Measurements from ENCODE around the gene ROBO1.

Gene ROBO1

DNA sequence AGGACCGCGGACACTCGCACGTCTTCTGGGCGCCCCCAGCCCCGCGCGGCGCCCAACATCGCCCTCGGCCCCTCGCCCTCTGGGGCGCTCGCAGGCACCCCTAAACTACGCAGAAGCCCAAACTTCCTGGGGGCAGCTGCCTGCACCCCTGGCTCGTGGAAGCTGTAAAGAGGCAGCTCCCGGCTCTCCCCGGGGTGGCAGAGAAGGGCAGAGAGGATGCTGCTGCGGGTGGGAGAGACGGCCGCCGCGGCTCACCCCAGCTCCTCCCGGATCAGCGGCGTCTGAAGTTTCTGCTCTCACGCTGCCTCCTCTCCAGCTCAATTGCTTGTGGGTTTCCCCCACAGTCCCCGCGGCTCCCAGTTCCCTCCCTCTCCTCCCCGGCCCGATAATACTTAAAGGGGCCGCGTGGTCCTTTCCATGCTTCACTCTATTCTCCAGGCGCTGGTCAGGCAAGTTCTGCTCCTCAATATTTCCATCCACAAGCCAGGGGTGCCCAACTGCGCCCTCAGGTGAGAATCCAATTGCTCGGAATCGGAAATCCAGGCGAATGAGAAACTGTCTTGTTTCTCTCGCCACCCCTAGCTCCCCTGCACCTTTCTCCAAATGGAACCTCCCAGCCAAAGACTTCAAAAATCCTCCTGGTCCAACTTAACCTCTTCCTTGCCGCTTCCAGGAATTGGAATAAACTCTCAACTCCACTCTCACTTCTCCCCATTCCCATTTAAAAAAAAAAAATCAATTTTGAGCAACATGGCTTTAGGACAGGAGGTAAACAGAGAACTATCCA is 748.5 kb downstream of the ROBO1 start:
- peak; percentile 76 for DNase-seq (ENCODE audit: low spot score)
- H3K27ac ChIP-seq: peak overlapping the region; percentile 71
- TF ChIP-seq, protein P1, sequence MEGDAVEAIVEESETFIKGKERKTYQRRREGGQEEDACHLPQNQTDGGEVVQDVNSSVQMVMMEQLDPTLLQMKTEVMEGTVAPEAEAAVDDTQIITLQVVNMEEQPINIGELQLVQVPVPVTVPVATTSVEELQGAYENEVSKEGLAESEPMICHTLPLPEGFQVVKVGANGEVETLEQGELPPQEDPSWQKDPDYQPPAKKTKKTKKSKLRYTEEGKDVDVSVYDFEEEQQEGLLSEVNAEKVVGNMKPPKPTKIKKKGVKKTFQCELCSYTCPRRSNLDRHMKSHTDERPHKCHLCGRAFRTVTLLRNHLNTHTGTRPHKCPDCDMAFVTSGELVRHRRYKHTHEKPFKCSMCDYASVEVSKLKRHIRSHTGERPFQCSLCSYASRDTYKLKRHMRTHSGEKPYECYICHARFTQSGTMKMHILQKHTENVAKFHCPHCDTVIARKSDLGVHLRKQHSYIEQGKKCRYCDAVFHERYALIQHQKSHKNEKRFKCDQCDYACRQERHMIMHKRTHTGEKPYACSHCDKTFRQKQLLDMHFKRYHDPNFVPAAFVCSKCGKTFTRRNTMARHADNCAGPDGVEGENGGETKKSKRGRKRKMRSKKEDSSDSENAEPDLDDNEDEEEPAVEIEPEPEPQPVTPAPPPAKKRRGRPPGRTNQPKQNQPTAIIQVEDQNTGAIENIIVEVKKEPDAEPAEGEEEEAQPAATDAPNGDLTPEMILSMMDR (conservative IDR thresholded peaks at IDR 0.05; ENCODE audit: low read depth): no peak
- POLR2A ChIA-PET (ENCODE audit: low non-redundant PET): no interaction called here
- CTCF ChIA-PET: no interaction called here

DNA sequence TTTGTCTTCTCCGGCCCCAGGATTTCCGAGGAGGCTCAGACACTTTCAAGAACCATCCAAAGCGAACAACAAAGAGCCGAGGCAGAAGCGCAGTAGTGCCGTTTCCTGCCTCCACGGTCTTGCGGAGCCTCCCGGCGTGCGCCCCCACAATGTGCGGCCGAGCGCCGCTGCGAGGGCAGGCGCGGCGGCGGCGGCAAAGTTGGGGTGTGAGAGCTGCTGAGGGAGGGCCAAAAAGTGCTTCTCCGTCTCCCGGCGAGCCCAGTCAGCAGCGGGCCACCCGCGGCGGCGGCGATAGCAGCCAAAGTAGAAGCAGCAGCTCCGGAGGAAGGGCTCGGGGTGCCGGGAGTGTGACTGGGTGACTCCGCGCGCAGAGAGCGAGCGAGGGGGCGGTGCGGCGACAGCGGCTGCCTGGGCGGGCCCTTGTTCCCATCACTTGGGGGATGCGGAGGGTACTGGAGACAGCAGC is 749.1 kb downstream of the ROBO1 start:
- TF ChIP-seq, protein P1 (conservative IDR thresholded peaks at IDR 0.05; ENCODE audit: low read depth): no peak
- peak overlapping the region; percentile 71 for H3K27ac ChIP-seq
- CTCF ChIA-PET: no interaction called here
- DNase-seq (ENCODE audit: low spot score): peak; percentile 13
- POLR2A ChIA-PET (ENCODE audit: low non-redundant PET): no interaction called here

DNA sequence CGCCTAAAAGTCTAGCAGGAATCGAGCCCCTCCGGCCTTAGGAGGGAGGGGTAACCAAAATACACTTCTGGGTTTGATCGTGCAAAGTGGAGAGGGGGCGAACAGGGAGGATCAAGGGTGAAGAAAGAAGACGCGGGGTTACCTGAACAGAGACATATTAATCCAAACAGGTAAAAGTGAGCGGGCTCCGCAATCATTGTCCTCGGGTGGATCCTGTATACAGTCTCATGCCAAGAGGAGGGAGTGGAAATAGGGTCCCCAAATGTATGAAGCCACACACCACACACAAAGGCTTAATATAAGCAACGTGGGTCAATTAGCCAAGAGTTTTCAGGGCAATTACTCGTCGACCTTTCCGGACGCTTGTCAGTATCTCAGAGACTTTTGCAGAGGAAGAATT is 749.5 kb downstream of the ROBO1 start:
- H3K27ac ChIP-seq: peak overlapping the region; percentile 71
- POLR2A ChIA-PET (ENCODE audit: low non-redundant PET): no interaction called here
- CTCF ChIA-PET: no interaction called here
- DNase-seq (ENCODE audit: low spot score): no peak
- TF ChIP-seq, protein P1 (conservative IDR thresholded peaks at IDR 0.05; ENCODE audit: low read depth): no peak

DNA sequence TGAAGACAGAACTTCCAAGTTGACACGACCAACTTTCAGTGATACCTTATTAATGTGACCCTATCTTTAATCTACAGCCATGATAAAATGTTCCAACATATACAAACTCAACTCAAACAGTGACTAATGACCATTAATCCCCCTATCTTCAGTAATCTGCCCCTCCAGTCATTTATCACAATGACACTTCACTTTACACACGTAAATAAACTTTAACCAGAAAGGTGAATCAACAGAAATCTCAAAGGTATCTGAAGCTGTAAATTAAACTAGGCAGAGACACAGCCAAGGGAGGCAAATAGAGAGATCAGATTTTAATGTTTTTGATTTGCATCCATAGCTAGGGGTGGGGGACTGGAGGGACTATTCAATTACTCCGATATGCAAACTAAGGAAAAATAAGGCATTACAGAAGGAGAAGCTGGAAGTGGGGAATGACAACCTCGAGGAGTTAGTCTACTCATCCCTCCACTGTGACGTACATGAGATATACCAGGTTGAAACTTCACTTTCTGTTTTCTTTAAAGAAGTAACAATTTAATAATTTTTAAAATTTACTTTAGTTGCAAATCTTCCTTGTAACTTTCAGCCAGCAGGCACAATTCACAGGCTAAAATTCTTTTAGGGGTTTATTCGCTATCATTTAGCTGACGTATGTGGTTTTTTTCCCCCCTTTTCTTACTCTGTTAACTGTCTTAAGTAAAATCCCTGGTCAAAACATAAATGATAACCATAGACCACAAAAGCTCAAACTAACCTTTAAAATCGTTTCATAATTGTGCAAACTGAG is 751.0 kb downstream of the ROBO1 start:
- POLR2A ChIA-PET (ENCODE audit: low non-redundant PET): no interaction called here

DNA sequence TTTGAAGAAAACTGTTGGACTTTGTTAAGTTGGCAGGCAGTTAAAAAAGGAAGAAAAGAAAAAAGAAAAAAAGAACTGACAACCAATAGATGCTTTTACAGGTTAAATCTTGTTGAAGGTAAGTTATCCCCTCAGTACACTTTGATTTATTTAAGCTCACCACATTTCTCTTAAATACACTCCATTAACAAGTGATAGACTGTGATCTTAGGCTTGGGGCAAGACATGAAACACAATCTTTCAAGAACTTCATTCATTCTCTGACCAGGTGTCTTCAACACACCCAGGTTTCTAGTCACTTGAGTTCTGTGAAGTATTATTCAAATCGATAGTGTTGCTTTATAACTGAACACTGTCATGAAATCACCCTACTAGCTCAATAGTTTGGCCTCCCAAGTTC is 751.9 kb downstream of the ROBO1 start:
- TF ChIP-seq, protein P1 (conservative IDR thresholded peaks at IDR 0.05; ENCODE audit: low read depth): no peak
- DNase-seq (ENCODE audit: low spot score): no peak
- no peak overlapping the region for H3K27ac ChIP-seq
- ChIA-PET CTCF (no interaction called here), POLR2A (ENCODE audit: low non-redundant PET) (no interaction called here)

More for the DNA sequence above, 751.0 kb downstream of the ROBO1 start:
- H3K27ac ChIP-seq: no peak overlapping the region
- TF ChIP-seq, protein P1 (conservative IDR thresholded peaks at IDR 0.05; ENCODE audit: low read depth): no peak
- CTCF ChIA-PET: interaction anchor here (0.7 to 1.3 kb wide), 2 partner anchors 9 to 15 kb away, joined by 3 read pairs; no protein-coding TSS in a partner anchor
- peak; percentile 2 for DNase-seq (ENCODE audit: low spot score)

DNA sequence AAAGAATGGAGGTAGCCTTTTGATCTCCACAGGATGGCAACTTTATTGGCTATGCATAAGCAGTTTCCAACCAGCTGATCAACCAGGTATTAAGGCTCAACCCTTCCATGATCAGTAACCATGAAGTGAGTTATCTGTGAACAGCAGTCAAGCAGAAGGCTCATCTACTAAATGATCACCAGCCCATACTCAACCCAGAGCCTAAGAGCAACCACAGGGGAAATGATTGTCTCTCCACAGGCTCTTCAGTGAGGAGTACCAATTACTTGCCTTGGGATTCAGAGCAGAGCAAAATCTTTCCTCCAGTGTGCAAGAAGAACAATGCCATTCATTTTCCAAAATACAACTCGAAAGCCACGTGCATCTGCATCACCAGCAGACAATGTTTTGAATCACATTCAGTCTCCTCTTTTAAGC is 754.8 kb downstream of the ROBO1 start:
- TF ChIP-seq, protein P1 (conservative IDR thresholded peaks at IDR 0.05; ENCODE audit: low read depth): no peak
- DNase-seq (ENCODE audit: low spot score): no peak
- no peak overlapping the region for H3K27ac ChIP-seq
- CTCF ChIA-PET: no interaction called here
- POLR2A ChIA-PET (ENCODE audit: low non-redundant PET): no interaction called here

Data from RWPE1 (cell line).